ENCODE measurements around the gene SIRPA.

Gene SIRPA

DNA sequence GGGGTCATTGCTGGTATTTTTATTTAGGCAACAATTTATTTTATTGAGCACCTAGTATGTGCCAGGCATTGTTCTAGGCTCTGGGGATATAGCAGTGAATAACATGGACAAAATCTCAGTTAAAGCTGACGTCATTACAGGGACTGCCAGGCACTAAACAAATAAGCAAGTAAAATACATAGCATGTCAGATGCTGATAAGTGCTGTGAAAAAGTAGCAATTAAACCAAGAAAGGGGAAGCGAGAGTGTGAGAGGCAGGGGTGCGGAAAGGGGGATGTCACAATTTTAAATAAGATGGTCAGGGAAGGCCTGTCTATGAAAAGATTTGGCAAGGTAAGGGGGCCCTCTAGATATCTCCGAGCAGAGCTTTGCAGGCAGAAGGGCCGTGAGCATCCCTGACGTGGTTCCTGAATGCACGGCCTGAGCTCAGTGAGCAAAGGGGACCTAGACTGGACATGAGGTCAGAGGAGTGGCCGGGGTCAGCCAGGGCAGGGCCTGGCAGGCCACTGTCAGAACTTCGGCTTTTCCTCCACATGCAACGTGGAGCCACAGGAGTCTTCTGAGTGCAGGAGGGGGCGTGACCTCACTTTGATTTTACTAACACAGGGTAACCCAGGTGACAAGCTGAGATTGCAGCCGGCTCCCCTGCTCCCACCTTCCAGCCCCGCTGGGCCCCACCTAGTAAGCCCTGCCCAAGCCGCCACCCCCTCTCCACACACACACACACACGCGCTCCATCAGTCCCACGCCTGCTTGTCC, 24.2 kb upstream of the SIRPA start:
- DNase-seq, result no peak

DNA sequence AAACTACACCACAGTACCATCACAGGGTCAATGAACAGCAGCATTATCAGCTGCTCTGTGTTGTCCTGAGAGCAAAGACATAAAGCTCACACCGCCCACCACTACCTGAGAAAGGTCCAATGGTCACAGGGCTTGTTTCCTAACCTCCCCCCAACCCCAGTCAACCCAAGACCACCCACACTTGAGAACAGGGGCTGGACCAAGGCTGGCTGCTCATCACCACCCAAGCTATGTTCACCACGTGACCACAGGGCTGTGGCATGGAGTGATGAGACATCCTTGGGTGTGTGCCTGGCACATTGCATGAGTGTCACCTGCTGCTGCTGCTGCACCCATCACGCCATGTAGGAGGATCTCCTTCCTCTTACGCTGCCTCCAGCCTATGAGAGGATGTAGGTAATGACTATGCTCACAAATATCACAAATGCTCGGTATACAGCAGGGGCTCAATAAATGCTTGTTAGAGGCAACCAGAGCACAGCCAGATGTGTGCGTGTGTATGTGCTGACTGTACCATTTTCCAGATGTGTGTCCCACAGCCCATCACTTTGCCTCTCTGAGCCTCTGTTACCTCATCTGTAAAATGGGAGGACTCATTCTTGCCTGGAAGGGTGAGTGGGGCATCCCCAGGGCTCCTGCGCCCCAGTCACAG, 23.3 kb upstream of the SIRPA start:
- DNase-seq, result no peak

DNA sequence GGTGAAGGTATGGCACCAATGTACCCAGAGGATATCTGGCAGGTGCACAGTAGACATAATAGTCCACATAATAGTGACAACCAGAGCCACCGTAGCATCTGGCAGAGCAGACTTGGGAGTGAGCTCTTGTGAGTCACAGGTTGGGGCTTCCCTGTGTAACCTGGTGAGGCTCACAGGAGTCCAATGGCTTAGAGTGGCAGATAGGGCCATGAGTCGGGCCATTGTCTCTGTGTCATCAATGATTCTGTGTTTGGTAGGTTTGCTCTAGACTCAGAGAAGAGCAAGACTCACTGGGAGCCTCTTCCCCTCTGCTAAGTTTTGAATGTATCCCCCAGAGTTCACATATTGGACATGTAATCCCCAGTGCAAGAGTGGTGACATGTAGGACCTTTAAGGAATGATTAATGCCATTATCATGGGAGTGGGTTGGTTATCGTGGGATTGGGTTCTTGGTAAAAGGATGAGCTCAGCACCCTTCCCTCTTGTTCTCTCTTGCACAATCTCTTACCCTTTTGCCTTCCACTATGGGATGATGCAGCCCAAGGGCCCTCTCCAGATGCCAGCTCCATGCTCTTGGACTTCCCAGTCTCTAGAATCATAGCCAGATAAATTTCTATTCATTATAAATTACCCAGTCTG, 22.6 kb upstream of the SIRPA start:
- no peak for DNase-seq

DNA sequence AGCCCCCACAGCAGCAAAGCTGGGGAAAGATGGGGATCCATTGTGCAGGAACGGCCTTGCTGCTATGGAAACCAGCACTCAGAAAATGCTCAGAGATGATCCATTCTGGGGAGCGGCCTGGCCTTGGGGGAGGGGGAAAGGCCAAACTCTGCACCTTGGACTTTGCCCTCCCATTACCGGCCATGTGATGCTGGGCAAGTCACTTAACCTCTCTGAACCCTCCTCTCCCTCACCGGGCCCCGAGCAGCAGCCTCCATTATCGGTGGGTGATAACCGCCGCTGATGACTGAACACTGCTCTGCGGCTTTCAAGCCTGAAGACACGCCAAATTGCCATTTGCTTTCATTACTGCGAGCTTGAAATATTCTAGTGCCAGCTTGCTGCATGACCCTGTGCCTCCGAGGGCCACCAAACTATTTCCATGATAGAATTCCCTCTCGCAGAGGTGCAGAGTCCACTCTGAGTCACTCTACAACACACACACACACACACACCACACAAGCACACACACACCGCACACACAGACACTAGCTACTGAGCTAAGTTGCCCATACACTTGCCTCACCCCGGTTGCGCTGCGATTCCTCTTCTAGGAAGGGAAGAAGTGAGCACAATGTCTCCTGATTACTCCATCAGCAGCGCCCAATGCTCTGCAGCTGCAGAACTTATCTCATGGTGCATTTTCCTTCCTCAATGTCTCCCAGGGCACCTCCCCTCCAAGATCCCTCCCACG, 20.6 kb upstream of the SIRPA start:
- DNase-seq, result no peak

DNA sequence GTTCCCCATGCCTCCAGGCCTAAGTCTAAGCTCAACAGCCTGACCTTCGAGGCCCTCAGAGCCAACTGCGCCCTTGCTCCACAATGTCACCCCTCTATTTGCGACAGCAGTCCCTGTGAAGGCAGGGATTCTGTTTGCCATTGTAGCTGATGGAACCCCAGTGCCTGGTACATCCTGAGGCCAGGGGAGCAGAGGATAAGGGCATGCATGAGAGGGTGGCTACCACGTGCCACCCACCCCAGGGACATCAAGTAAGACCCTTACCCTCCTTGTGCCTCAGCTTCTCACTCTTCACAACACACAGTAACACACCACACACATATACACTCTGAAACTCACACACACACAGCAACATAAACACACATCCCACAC, 20.0 kb upstream of the SIRPA start:
- no peak for DNase-seq

DNA sequence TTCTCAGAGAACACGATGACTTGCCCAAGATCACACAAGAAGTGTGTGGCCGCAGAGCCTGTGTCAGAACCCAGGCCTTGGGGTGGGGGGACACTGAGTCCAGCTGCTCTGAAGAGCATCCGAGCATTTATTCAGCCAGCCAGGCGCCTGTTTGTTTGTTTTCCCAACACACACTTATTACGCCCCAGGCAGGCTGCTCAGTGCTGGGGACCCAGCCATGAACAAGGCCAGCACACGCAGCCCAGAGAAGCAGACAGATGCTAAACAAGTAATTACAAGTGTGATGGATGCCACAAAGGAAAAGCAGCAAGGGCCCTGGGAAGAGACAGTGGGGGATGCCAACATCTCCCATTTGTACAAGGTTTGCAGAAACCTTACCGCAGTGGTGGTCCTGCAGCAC, 19.4 kb upstream of the SIRPA start:
- no peak for DNase-seq

DNA sequence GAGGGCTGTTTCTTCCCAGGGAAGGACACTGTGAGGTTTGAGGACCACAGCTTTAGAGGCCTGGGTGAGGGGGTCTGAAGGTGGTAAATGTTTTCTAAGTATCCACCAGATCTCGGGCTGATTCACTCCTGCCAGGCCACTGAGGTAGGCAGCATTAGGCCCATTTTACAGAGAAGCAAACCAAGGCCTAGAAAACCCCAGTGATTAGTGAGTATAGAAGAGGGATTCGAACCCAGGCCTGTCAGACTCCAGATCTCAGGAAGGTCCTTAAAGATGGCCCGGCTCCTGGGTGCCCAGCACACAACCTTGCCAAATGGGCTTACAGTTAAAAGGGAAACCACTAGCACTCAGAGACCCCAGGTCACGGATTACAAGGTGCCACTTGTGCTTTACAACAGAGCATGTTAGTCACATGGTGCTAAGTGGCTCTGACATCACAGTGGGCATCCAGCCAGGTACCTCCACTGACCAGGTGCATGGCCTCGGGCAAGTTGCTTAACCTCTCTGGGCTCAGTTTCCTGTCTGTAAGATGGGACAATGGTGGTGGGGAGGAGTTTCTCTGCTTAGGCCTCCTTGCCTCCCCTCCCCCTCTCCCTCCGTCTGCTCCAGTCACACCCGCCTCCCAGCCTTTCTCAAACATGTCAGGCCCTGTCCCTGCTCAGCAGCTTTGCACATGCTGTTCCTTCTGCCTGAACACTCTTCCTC, 18.8 kb upstream of the SIRPA start:
- no peak for DNase-seq

DNA sequence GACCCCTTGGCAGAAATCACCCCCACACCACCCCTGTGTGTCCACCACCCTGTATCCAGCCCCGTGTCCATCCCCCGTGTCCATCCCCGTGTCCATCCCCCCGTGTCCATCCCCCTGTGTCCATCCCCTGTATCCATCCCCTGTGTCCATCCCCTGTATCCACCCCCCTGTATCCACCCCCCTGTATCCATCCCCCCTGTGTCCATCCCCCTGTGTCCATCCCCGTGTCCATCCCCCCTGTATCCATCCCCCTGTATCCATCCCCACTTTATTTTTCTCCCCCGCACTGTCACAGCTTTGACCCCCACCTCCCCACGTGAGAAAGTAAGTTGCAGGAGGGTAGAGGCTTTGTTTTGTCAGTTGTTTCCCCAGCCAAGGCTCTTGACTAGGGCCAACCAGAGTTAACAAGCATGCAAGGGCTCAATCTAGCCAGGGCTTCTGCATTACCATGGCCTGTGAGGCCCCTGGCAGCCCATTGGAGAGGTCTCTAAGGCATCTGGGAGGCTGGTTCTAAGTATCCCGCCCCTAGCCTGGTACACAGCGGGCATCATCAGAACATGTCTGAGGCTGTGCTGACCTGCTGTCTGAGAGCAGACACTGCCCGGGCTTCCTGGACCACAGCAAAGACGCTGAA, 18.1 kb upstream of the SIRPA start:
- DNase-seq, result no peak

DNA sequence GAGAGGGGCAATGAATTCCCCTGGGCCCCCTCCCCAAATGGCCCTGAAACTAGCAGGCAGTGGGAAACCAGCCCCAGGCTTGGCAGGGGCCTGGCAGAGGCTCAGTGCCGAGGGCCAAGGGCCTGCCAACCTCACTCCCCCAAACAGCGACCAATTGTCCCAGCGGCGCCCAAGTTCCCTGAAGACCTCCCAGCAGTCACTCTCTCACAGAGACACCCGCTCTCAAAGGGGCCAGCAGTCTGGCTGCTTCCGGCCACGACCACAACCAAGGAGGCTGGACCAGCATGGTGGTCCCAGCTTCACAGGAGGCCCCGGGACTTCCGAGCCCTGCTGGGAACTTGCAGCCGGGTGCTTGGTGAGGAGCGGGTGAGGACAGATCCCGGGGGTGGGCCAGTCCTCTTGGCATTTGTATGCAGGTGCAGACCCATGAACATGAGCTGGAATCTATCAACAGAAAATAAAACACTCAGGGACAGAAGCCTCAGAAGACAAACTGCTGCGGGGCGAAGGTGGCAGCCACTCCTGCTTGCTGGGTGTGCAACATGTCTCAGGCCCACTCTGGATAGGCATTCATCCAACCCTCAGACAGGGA, 17.5 kb upstream of the SIRPA start:
- no peak for DNase-seq

DNA sequence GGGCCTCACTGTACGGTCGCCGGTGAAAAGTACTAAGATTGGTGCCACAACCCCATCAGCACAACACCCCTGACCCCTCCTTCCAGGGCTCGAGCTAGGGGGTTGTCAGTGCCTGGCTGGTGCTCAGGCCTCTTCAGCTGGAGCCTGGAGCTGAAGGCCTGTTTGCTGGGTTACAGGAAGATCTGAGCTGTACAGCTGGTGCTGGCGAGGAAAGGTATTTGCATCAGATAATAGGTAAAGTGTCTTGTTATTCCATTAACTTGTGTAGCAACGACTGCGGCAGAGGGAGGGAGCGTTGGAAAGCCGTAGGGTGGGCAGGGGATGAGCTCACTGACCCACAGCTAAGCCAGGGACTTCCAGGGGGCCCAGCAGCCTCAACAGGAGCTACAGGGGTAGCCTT, 15.8 kb upstream of the SIRPA start:
- no peak for DNase-seq

DNA sequence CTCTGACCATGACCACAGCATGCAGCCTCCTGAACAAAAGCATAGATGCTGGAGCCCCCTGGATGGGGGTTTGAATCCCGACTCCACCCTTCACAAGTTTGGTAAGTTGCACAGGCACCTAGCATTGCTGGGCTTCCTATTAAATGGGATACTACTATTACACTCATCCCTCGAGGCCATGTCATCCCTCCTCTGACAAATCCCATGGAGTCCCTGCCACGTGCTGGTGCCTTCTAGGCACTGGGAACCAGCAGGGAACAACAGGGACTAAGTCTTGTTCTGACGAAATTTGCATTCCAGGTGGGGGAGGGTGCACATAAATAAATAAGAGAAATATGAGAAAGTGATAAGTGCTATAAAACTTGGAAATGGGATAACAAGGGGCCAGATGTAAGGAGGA, 15.3 kb upstream of the SIRPA start:
- DNase-seq, result no peak

DNA sequence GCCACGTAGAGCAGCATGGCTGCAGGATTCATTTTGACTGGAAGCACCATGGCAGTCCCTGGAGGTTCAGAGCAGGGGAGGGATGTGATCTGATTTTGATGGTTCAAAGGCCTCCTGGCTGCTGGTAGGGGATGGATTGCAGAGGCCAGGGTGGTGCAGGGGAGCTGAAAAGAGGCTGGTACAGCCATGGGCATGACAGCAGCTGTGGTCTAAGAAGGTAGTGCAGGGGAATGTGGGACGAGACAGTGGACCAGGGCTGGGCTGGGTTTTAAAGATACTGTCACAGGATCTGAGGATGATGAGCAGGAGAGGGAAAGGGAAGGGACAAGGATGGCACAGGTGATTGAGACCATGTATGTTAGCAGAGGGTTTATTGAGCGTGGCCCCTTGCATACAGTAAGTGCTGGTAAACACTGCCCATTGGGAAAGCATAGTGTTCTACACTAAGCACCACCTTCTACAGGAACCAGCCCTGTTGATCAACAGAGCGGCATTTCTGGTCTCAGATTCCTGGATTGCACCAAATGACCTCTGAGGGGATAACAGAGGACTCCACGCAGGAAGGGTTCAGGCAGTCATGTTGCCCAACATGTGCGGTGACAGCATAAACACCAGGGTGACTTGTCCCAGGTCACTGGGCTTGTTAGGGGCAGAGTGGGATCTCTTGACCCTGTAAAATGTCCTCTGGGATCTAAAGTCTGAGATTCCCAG, 14.5 kb upstream of the SIRPA start:
- DNase-seq, result no peak

DNA sequence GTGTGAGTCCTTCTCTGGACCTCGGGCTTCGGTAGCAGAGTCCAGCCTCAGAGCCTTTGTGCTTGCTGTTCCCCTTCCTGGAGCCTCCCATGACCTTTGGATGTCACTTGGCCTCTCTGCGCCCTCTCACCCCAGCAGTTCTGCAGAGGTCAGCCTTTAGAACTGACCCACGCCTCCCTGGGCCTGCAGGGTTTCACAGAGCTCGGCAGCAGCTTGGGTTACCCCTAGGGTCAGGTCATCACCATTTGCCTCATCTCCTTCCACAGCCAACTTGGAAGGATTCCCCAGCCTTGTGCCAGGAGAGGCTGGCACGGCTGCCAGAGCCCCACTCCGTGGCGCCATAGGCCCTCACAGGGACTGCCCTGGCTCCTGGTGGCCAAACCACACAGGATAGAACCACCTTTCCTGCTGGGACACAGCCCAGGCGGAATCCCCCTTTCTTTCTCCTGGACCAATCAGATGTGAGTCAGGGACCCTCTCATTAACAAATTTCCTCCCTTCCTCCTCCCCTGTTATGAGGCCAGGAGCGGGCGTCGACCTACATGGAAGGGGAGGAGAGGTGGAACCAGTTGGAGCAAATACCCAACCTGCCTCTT, 13.9 kb upstream of the SIRPA start:
- DNase-seq, result no peak

DNA sequence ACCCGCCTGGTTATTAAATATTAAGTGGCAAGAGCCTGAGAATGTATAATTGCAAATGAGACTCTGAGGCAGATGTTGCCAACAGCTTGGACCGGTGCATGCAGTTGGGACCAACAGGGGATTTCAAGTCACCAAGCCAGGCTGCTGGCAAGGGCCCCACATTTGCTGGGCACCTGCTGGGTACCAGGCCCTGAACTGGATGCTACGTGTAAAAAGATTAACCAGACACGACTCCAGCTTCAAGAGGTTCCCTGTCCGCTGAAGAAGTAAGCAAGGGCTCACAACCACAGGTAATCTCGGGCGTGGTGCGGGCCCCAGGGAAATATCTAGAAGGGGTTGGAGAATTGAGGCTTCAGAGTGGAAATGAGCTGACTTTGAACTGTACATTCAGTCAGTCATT, 13.2 kb upstream of the SIRPA start:
- no peak for DNase-seq

DNA sequence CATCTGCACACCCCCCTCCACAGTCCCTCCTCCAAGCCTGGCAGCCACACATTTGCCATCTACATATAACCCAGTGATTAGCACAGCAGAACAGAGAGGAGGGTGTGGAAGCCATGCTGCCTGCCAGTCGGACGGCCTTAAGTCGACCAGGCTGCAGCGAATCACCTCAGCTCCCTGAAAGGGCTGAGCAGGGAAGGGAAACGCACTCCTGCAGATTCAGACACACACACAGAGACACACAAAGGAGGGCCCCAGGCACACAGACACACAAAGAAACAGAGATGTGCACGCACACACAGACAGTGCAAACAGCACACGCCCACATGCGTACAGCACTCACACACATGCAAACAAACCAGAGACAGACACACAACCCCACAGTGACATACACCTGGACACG, 11.2 kb upstream of the SIRPA start:
- no peak for DNase-seq

DNA sequence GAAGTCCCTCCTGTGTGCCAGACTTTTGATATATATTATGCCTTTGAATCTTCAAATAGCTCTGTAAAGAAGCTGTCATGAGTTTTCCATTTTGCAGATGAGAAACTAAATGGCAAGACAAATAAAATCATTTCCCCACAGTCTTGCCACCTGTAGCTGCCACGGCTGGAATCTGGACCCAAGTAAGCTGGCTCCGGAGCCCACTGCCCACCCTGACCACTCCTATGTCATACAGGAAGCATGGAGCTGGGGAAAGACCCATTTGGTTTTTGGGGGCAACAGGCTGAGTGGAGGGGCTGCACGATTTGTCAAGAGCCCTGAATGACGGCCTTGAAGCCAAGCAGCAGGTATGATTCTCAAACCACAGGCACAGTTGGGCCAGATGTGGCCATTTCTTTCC, 10.0 kb upstream of the SIRPA start:
- no peak for DNase-seq

DNA sequence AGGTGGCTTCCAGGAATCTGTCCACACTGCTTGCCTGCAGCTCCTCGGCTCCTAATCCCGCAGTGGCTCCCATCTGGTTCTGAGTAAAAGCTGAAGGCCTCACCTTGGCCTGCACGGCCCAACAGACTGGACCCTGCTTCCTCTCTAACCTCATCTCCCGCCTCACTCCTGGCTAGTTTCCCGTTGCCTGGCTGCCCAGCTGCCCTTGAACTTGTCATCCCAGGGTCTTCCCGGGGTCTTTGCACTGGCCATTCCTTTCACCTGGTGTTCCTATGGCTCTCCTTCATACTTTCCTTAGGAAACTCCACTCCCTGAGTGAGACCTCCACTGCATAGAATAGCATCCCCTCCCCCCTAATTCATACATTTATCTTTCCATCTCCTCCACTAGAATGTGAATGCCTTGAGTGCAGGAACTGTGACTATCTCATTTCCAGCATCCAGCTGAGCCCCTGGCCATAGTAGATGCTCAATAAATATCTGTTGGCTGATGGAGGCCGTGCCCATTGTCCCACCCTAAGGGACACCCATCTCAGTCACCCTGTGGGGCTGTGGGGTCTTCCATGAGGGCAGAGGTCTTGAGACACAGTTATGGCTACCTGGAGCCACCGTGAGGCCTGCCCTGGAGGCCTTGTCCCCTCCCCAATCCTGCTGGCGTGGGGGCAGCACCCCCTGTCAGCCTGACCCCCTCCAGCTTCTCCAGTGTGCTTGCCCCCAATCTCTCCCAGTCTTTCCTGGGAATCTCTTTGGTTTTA, 9.1 kb upstream of the SIRPA start:
- no peak for DNase-seq

DNA sequence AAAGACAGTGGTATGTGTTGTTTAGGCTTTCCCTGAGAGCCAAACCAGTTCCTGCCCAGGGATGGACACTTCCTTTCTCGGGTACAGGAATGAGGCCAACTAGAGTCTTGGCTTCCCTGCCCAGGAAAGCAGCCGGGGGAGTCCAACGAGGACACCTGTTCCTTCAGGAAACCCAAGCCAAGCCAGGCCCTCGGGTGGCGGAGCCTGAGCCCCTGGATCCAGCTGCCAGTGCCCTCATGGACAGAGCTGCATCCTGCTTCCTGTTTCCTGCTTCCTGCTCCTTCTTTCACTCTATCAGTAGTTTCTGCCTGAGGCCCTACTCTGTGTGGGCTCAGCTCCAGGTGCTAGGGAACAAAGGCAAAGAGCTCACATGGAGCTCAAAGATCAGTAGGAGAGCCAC, 7.9 kb upstream of the SIRPA start:
- no peak for DNase-seq

DNA sequence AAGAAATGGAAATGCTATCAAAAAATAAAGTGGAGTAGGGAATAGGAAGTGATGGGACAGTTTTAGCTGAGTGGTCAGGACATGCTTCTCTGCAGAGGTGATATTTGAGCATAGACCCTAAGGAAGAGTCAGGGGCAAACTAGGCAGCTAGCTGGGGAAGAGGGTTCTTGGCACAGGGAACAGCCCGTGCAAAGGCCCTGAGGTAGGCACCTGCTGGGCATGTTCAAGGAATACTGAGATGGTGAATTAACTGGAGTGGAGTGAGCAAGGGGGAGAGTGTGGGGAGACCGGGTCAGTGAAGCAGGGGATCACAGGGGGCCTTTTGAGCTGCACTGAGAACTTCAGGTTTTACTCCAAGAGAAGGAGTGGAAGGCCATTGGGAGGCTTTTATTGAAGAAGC, 7.5 kb upstream of the SIRPA start:
- DNase-seq, result no peak

DNA sequence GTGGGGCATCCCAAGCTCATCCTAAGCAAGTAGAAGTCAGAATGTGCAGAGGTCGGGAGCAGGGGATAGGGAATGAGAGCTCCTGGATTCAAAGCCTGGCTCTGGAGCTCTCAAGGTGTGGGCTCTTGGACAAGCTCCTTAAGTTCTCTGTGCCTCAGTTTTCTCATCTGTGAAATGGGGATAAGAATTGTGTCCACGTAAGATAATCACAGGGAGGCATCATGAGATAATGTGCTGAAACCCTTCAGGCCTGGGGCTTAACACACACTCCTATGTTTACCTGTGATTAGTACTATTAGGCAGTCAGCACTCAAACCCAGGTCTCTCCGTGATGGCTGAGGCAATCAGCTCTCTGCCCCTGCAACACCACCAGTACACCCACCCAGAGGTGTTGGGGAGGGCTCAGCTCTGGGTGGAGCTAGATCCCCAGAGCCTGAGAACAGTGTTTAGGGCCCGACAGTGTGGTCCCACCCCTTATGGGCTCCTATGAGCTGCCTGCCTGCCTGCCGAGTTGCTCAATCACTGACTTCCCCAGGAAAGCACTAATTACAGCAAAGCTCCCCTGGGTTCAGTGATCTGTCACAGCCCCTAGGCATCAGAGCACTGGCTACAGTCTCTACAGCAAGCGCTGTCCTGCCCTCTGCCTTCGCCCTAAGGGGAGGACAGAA, 6.3 kb upstream of the SIRPA start:
- DNase-seq, result no peak
